SK-N-SH (cell line): ENCODE data around the gene XIAP.

Experiments used
- CTCF ChIP-seq: fragments of 200-600 bp; sonication (generic); IDR thresholded peaks from 2 replicates; pipeline ENCODE4 v1.6.1; 2017; ENCODE audit warnings: antibody characterized with exemption, mild to moderate bottlenecking, moderate library complexity
- EP300 ChIP-seq, 2 experiments: IDR thresholded peaks; 2 replicates each; pipeline versions ENCODE4 v1.4.0 to v1.6.1; 2012; ENCODE audit warnings: borderline replicate concordance in 1 of 2, low read depth in 1 of 2, low read length in 1 of 2
- FOXJ3 ChIP-seq: sonication (generic); formaldehyde crosslinking; IDR thresholded peaks from 2 replicates; pipeline ENCODE4 v1.5.1; 2020; ENCODE audit warnings: mild to moderate bottlenecking, missing genetic modification reagents
- MXI1 ChIP-seq: IDR thresholded peaks from 2 replicates; pipeline ENCODE4 v1.6.1; 2012; ENCODE audit warnings: mild to moderate bottlenecking, low read depth, low read length, improper control_type of control experiment
- NFIC ChIP-seq: IDR thresholded peaks from 2 replicates; pipeline ENCODE4 v1.4.0; 2012; ENCODE audit warnings: borderline replicate concordance
- POLR2AphosphoS5 ChIP-seq: IDR thresholded peaks from 2 replicates; pipeline ENCODE4 v1.6.1; 2012; ENCODE audit warnings: low read depth, low read length
- RAD21 ChIP-seq: IDR thresholded peaks from 2 replicates; pipeline ENCODE4 v1.6.1; 2012; ENCODE audit warnings: mild to moderate bottlenecking, low read length
- SMC3 ChIP-seq: IDR thresholded peaks from 2 replicates; pipeline ENCODE4 v1.6.1; 2012; ENCODE audit warnings: low read depth, low read length, improper control_type of control experiment
- USF1 ChIP-seq: IDR thresholded peaks from 2 replicates; pipeline ENCODE4 v1.4.0; 2012; ENCODE audit warnings: low read depth, borderline replicate concordance

- TF ChIP-seq CTCF = no peak
- no peak for TF ChIP-seq NFIC
- TF ChIP-seq USF1 = no peak
- no peak for TF ChIP-seq SMC3
- TF ChIP-seq EP300 (IDR thresholded peaks at IDR 0.05; ENCODE audit: borderline replicate concordance in 1 of 2, low read depth in 1 of 2, low read length in 1 of 2) = no peak
- TF ChIP-seq POLR2AphosphoS5 = no peak
- no peak for TF ChIP-seq RAD21
- TF ChIP-seq MXI1 = no peak
- TF ChIP-seq FOXJ3 = no peak
Measured at GRCh38 chrX:123924186-123924585, 64.3 kb downstream of the XIAP start.
